Central memory CD4-positive, alpha-beta T cell (primary cell): Measurements from ENCODE around the gene GLIS1.

ENCODE experiments used
- DNase-seq: peaks from one replicate; pipeline ENCODE4 v3.0.0; 2022

GLIS1 gene

GRCh38 chr1:53520481-53520880 lies 218.5 kb downstream of the GLIS1 start:
- no peak for DNase-seq

- DNase-seq, result no peak
Measured at GRCh38 chr1:53519421-53519820, 219.5 kb downstream of the GLIS1 start.

- no peak for DNase-seq
Measured at GRCh38 chr1:53518775-53519174, 220.2 kb downstream of the GLIS1 start.

- no peak for DNase-seq
Measured at GRCh38 chr1:53517821-53518352, 221.1 kb downstream of the GLIS1 start.

GRCh38 chr1:53517109-53517508 lies 221.9 kb downstream of the GLIS1 start:
- no peak for DNase-seq

GRCh38 chr1:53516181-53516580 lies 222.8 kb downstream of the GLIS1 start:
- DNase-seq, result no peak

- no peak for DNase-seq
Measured at GRCh38 chr1:53514436-53514835, 224.5 kb downstream of the GLIS1 start.

- no peak for DNase-seq
Measured at GRCh38 chr1:53513846-53514245, 225.1 kb downstream of the GLIS1 start.

GRCh38 chr1:53512807-53513755 lies 225.9 kb downstream of the GLIS1 start:
- no peak for DNase-seq

- DNase-seq, result no peak
Measured at GRCh38 chr1:53511933-53512806, 226.8 kb downstream of the GLIS1 start.

- DNase-seq, result no peak
Measured at GRCh38 chr1:53511323-53511932, 227.5 kb downstream of the GLIS1 start.

GRCh38 chr1:53510215-53510614 lies 228.7 kb downstream of the GLIS1 start:
- DNase-seq, result no peak

- no peak for DNase-seq
Measured at GRCh38 chr1:53509775-53510174, 229.2 kb downstream of the GLIS1 start.

- no peak for DNase-seq
Measured at GRCh38 chr1:53508991-53509666, 229.8 kb downstream of the GLIS1 start.

- no peak for DNase-seq
Measured at GRCh38 chr1:53508056-53508990, 230.6 kb downstream of the GLIS1 start.

GRCh38 chr1:53507116-53507820 lies 231.7 kb downstream of the GLIS1 start:
- DNase-seq, result no peak

GRCh38 chr1:53506355-53507050 lies 232.5 kb downstream of the GLIS1 start:
- no peak for DNase-seq

GRCh38 chr1:53505891-53506290 lies 233.1 kb downstream of the GLIS1 start:
- DNase-seq, result no peak

- no peak for DNase-seq
Measured at GRCh38 chr1:53505401-53505800, 233.6 kb downstream of the GLIS1 start.

GRCh38 chr1:53504901-53505300 lies 234.1 kb downstream of the GLIS1 start:
- DNase-seq, result no peak
